K562 (cell line): Measurements from ENCODE around the gene P3H1. TPM values are rescaled to one million over a fixed set of nuclear protein-coding genes. Genes with fewer than 3 reads are reported as not detected.
"Not testable (repeated sequence)": the region's sequence is repeated elsewhere in the genome, so short reads cannot be mapped to it uniquely, and the experiment has no call there.

Experiments used
- ATAC-seq: fragments of 200-7000 bp; cut with Tn5 transposase; 3 replicates; pipeline ENCODE4 v1.9.1; 2020; ENCODE audit warnings: moderate library complexity
- BruUV-seq: library from RNA; stranded (reverse); fragments of 400-500 nt; replicated peaks from 2 replicates; lab custom pipeline; 2021; lab: Mats Ljungman, UMichigan
- CTCF ChIA-PET: fragments of 300-600 bp; formaldehyde crosslinking; extraction: SDS; loops from one replicate; lab custom pipeline; 2021; ENCODE audit warnings: low intra/inter-chr PET ratio; lab: Yijun Ruan, JAX
- POLR2A ChIA-PET: fragments of 300-600, 350-650 bp; sonication (Branson Sonifier 250); formaldehyde crosslinking; extraction: SDS; loops from one replicate; lab custom pipeline; 2021; ENCODE audit warnings: antibody characterized with exemption, inconsistent platforms; lab: Yijun Ruan, JAX
- DNase-seq, 4 experiments: peaks; one replicate each; pipeline versions ENCODE4 v3.0.0 to v3.0.0-alpha.2; 2011 to 2018; ENCODE audit warnings: low spot score in 3 of 4, mixed read lengths in 3 of 4; ENCODE audit errors: extremely low read depth in 1 of 4
- FAIRE-seq: peaks from 2 replicates; lab custom pipeline; 2011; peaks lifted over from hg19 to GRCh38; lab: Jason Lieb, UNC
- H2AFZ ChIP-seq: 2 replicates; pipeline ENCODE4 v1.6.0; 2011; ENCODE audit warnings: low read depth, low read length, control low read depth, inconsistent platforms
- H3K27ac ChIP-seq: fragments of 200-600 bp; 3 replicates; pipeline ENCODE4 v1.8.0; 2011; ENCODE audit warnings: low read depth, mild to moderate bottlenecking, control low read depth, inconsistent platforms, low read length, moderate library complexity, mixed read lengths; ENCODE audit errors: extremely low read depth
- H3K27me3 ChIP-seq, 2 experiments: fragments of 300-600 bp in 1 of 2; 2 replicates in 1 of 2; 3 replicates in 1 of 2; pipeline versions ENCODE4 v1.6.0 to v1.8.0; 2011; ENCODE audit warnings: inconsistent platforms in 2 of 2, low read length in 2 of 2, mild to moderate bottlenecking in 1 of 2, mixed read lengths in 1 of 2, moderate library complexity in 1 of 2; ENCODE audit not compliant: control insufficient read depth in 2 of 2, insufficient read depth in 2 of 2
- H3K36me3 ChIP-seq: fragments of 300-600 bp; 3 replicates; pipeline ENCODE4 v1.8.0; 2011; ENCODE audit warnings: mild to moderate bottlenecking, low read length, inconsistent platforms; ENCODE audit not compliant: control insufficient read depth, insufficient read depth
- H3K4me1 ChIP-seq, 2 experiments: fragments of 200-600 bp in 1 of 2; replicated peaks in 1 of 2; 2 replicates in 1 of 2; 3 replicates in 1 of 2; pipeline versions ENCODE4 v1.5.1 to v1.8.0; 2011; ENCODE audit warnings: inconsistent platforms in 2 of 2, low read length in 2 of 2, mild to moderate bottlenecking in 1 of 2, mixed read lengths in 1 of 2, moderate library complexity in 1 of 2; ENCODE audit not compliant: control insufficient read depth in 2 of 2, insufficient read depth in 2 of 2
- H3K4me2 ChIP-seq: 2 replicates; pipeline ENCODE4 v1.6.1; 2011; ENCODE audit warnings: low read length, control low read depth, inconsistent platforms, mixed read lengths; ENCODE audit not compliant: insufficient read depth
- H3K4me3 ChIP-seq: fragments of 200-600 bp; sonication (generic), shearing (Covaris generic); 2 replicates; pipeline ENCODE4 v1.5.1; 2016; ENCODE audit warnings: control low read depth, inconsistent platforms
- H3K79me2 ChIP-seq: fragments of 200-600 bp; 3 replicates; pipeline ENCODE4 v1.8.0; 2011; ENCODE audit warnings: low read length, inconsistent platforms; ENCODE audit not compliant: control insufficient read depth, insufficient read depth
- H3K9ac ChIP-seq, 2 experiments: 2 replicates each; pipeline versions ENCODE4 v1.6.0 to v1.6.1; 2011; ENCODE audit warnings: low read depth in 2 of 2, low read length in 2 of 2, control low read depth in 1 of 2, inconsistent platforms in 1 of 2, mild to moderate bottlenecking in 1 of 2, mixed read lengths in 1 of 2; ENCODE audit not compliant: insufficient read depth in 1 of 2
- H3K9me1 ChIP-seq: one replicate; pipeline ENCODE4 v1.6.0; 2011; ENCODE audit warnings: inconsistent platforms, mild to moderate bottlenecking, low read length, moderate library complexity; ENCODE audit not compliant: control insufficient read depth, insufficient read depth
- H3K9me3 ChIP-seq: replicated peaks from 2 replicates; pipeline ENCODE4 v1.5.1; 2011; ENCODE audit warnings: low read depth, low read length, inconsistent platforms; ENCODE audit not compliant: control insufficient read depth, insufficient read depth
- H4K20me1 ChIP-seq: replicated peaks from 2 replicates; pipeline ENCODE4 v1.6.1; 2011; ENCODE audit warnings: low read length, inconsistent platforms, mixed read lengths; ENCODE audit not compliant: control insufficient read depth, insufficient read depth
- CAMTA2 ChIP-seq: fragments of 250-450 bp; sonication (Bioruptor Pico); conservative IDR thresholded peaks from 2 replicates; pipeline ENCODE4 v1.5.1; 2022
- ELK1 ChIP-seq: sonication (generic); formaldehyde crosslinking; IDR thresholded peaks from 2 replicates; pipeline ENCODE4 v1.8.1; 2022; ENCODE audit warnings: missing genetic modification reagents
- SREBF1 ChIP-seq: fragments of 150-350 bp; IDR thresholded peaks from 2 replicates; pipeline ENCODE4 v1.6.1; 2014; ENCODE audit warnings: antibody characterized with exemption, low read depth, low read length, borderline replicate concordance
- ZNF431 ChIP-seq: sonication (generic); formaldehyde crosslinking; IDR thresholded peaks from 2 replicates; pipeline ENCODE4 v1.8.0; 2022; ENCODE audit warnings: mild to moderate bottlenecking, missing genetic modification reagents
- WGBS: fragments of 100-300 bp; shearing (Covaris generic); methylation state at CpG from one replicate; pipeline ENCODE4 v1.1.6; 2016; ENCODE audit warnings: low coverage, mixed read lengths; ENCODE audit not compliant: insufficient coverage; ENCODE audit errors: missing lambda C conversion rate; 5-methylcytosine and 5-hydroxymethylcytosine counted together
- in situ Hi-C: fragments of 300-500 bp; cut with MboI; formaldehyde crosslinking; loops from 4 replicates; pipeline ENCODE4 v1.15.0; 2018; ENCODE audit warnings: inconsistent platforms, mixed read lengths
- intact Hi-C: fragments of 100-400 bp; cut with micrococcal nuclease; formaldehyde crosslinking; loops from 2 replicates; pipeline ENCODE4 v1.14.2; 2022
- polyA plus RNA-seq, 8 experiments: library from polyadenylated mRNA; depleted of rRNA in 4 of 8; stranded (reverse) in 5 of 8; unstranded in 3 of 8; fragments of >200 nt; fragmentation: Nextera tagmentation in 2 of 8; fragmentation: Illumina TruSeq in 1 of 8; extraction: Ambion mirVana in 2 of 8; extraction: Trizol in 1 of 8; gene quantifications; 2 replicates each; pipeline versions ENCODE4 v1.2.1 to v1.2.3, GENCODE V29; 2011 to 2014; ENCODE audit warnings: inconsistent platforms in 1 of 8, missing spikeins in 1 of 8
- total RNA-seq, 7 experiments: library from RNA; depleted of rRNA in 6 of 7; stranded (reverse); fragments of >200 nt in 6 of 7; fragmentation: Illumina TruSeq in 2 of 7; extraction: Trizol in 2 of 7; gene quantifications; 2 replicates each; pipeline versions ENCODE4 v1.2.1 to v1.2.3, GENCODE V29; 2011 to 2021; ENCODE audit warnings: low replicate concordance in 1 of 7

The P3H1 gene
- total and polyA plus RNA-seq, 9 of the 15 experiments (the other 6 are each of a cell fraction or from before 2014, with no cell fraction given), result 1.7 to 81.7 (median 45.7) TPM

GRCh38 chr1:42752284-42752683 is 14.5 kb downstream of the P3H1 start (continued):
- no peak for TF ChIP-seq ELK1
- no peak for TF ChIP-seq SREBF1
- TF ChIP-seq CAMTA2, result no peak
- TF ChIP-seq, all 486 proteins: peak for 0

GRCh38 chr1:42751511-42752070 is 15.2 kb downstream of the P3H1 start:
- not testable (repeated sequence) for H3K27me3 ChIP-seq, ATAC-seq, FAIRE-seq
- TF ChIP-seq ZNF431 (CRISPR knock-in tag), result peak; percentile 95
- TF ChIP-seq, all 486 proteins: peak for 1; not testable (repeated sequence) for 485
- in situ Hi-C loops, intact Hi-C loops, H3K4me2 ChIP-seq, CTCF ChIA-PET, H3K4me1 ChIP-seq, H2AFZ ChIP-seq, H3K79me2 ChIP-seq, H3K9ac ChIP-seq, DNase-seq, H3K4me3 ChIP-seq, H4K20me1 ChIP-seq, H3K27ac ChIP-seq, H3K9me3 ChIP-seq, BruUV-seq: not testable (repeated sequence)
- WGBS, result 94% methylated on average over 7 of the region's 8 CpGs
- peaks cover 12% of the 10 kb centered on the region for H3K9me1 ChIP-seq
- peaks cover 85% of the 10 kb centered on the region for H3K36me3 ChIP-seq
- POLR2A ChIA-PET, result interaction anchor here (1.2 to 1.7 kb wide), 3 partner anchors 8 to 14 kb away, joined by 3 to 5 read pairs (median 3); no protein-coding TSS in a partner anchor
